A549 (cell line): ENCODE results near the gene CARF. TPM values are rescaled to one million over a fixed set of nuclear protein-coding genes. Genes with fewer than 3 reads are reported as not detected.

ENCODE experiments used
- ATAC-seq, 2 experiments: fragments of 200-7000 bp in 1 of 2; fragments of >200 bp in 1 of 2; cut with Nextera tagmentation in 1 of 2; cut with Tn5 transposase in 1 of 2; 3 replicates each; pipeline versions ENCODE4 v1.8.0 to v1.9.1; 2018 to 2020; ENCODE audit warnings: mild to moderate bottlenecking in 1 of 2, moderate library complexity in 1 of 2
- CTCF ChIA-PET: fragments of 300-600 bp; sonication (Branson Sonifier 250); formaldehyde crosslinking; extraction: SDS; loops from one replicate; lab custom pipeline; 2021; ENCODE audit warnings: antibody characterized with exemption, inconsistent platforms; lab: Yijun Ruan, JAX
- POLR2A ChIA-PET: fragments of 350-600 bp; formaldehyde crosslinking; extraction: SDS; loops from one replicate; lab custom pipeline; 2021; ENCODE audit warnings: antibody characterized with exemption, inconsistent platforms; lab: Yijun Ruan, JAX
- DNase-seq, 2 experiments: peaks; one replicate each; pipeline versions ENCODE4 v3.0.0 to v3.0.0-alpha.2; 2011 to 2016; ENCODE audit warnings: low read depth in 1 of 2, low spot score in 1 of 2
- FAIRE-seq: peaks from 2 replicates; lab custom pipeline; 2011; peaks lifted over from hg19 to GRCh38; lab: Jason Lieb, UNC
- H3K27ac ChIP-seq, 2 experiments: fragments of >200 bp; sonication (Bioruptor Twin); formaldehyde crosslinking; 3 replicates each; pipeline ENCODE4 v1.5.1; 2016 to 2017
- H3K4me1 ChIP-seq: fragments of >200 bp; sonication (Bioruptor Twin); formaldehyde crosslinking; 3 replicates; pipeline ENCODE4 v1.6.1; 2016
- H3K4me2 ChIP-seq: fragments of >200 bp; sonication (Bioruptor Twin); formaldehyde crosslinking; 3 replicates; pipeline ENCODE4 v1.6.1; 2016
- H3K4me3 ChIP-seq: fragments of >200 bp; sonication (Bioruptor Twin); formaldehyde crosslinking; 3 replicates; pipeline ENCODE4 v1.5.1; 2016
- H3K9me3 ChIP-seq: fragments of >200 bp; sonication (Bioruptor Twin); formaldehyde crosslinking; 3 replicates; pipeline ENCODE4 v1.6.1; 2016
- BCL3 ChIP-seq: fragments of >200 bp; sonication (Bioruptor Twin); formaldehyde crosslinking; IDR thresholded peaks from 3 replicates; pipeline ENCODE4 v1.6.1; 2016
- CBX2 ChIP-seq: fragments of 200-600 bp; sonication (generic); IDR thresholded peaks from 2 replicates; pipeline ENCODE4 v1.6.1; 2016; ENCODE audit warnings: low read depth, mild to moderate bottlenecking, borderline replicate concordance
- CEBPB ChIP-seq, 2 experiments: fragments of >200 bp in 1 of 2; sonication (Bioruptor Twin) in 1 of 2; formaldehyde crosslinking in 1 of 2; IDR thresholded peaks; 2 replicates each; pipeline ENCODE4 v1.6.1; 2012 to 2016
- CTCF ChIP-seq: fragments of >200 bp; sonication (Bioruptor Twin); formaldehyde crosslinking; IDR thresholded peaks from 3 replicates; pipeline ENCODE4 v1.5.1; 2016
- EHMT2 ChIP-seq: fragments of 200-600 bp; sonication (generic); IDR thresholded peaks from 2 replicates; pipeline ENCODE4 v1.6.1; 2016; ENCODE audit warnings: antibody characterized with exemption, low read depth, mild to moderate bottlenecking, moderate library complexity
- GATA3 ChIP-seq: IDR thresholded peaks from 2 replicates; pipeline ENCODE4 v1.6.1; 2012; ENCODE audit warnings: borderline replicate concordance
- HMGXB4 ChIP-seq: fragments of 250-450 bp; sonication (Bioruptor Pico); IDR thresholded peaks from 2 replicates; pipeline ENCODE4 v1.5.0; 2021; ENCODE audit warnings: mild to moderate bottlenecking, moderate library complexity, borderline replicate concordance
- JUN ChIP-seq, 2 experiments: fragments of >200 bp; sonication (Bioruptor Twin); formaldehyde crosslinking; IDR thresholded peaks; 2 replicates in 1 of 2; 3 replicates in 1 of 2; pipeline ENCODE4 v1.6.1; 2016 to 2017
- JUNB ChIP-seq: fragments of >200 bp; sonication (Bioruptor Twin); formaldehyde crosslinking; IDR thresholded peaks from 2 replicates; pipeline ENCODE4 v1.6.1; 2016
- KDM1A ChIP-seq: fragments of 200-600 bp; sonication (generic); IDR thresholded peaks from 2 replicates; pipeline ENCODE4 v1.6.1; 2016; ENCODE audit warnings: low read depth, mild to moderate bottlenecking
- KDM5A ChIP-seq: fragments of 200-600 bp; sonication (generic); IDR thresholded peaks from 2 replicates; pipeline ENCODE4 v1.6.1; 2016; ENCODE audit warnings: antibody characterized with exemption, mild to moderate bottlenecking
- NR3C1 ChIP-seq: fragments of >200 bp; sonication (Bioruptor Twin); formaldehyde crosslinking; IDR thresholded peaks from 3 replicates; pipeline ENCODE4 v1.6.1; 2017
- POLR2AphosphoS2 ChIP-seq: conservative IDR thresholded peaks from 2 replicates; pipeline ENCODE4 v1.6.1; 2012; ENCODE audit warnings: low read length, improper control_type of control experiment, inconsistent platforms
- RAD21 ChIP-seq, 2 experiments: fragments of >200 bp in 1 of 2; sonication (Bioruptor Twin) in 1 of 2; formaldehyde crosslinking in 1 of 2; IDR thresholded peaks in 1 of 2; conservative IDR thresholded peaks in 1 of 2; 2 replicates in 1 of 2; 3 replicates in 1 of 2; pipeline ENCODE4 v1.6.1; 2012 to 2018; ENCODE audit warnings: inconsistent platforms in 1 of 2
- RARB ChIP-seq: fragments of 250-450 bp; sonication (Bioruptor Pico); IDR thresholded peaks from 2 replicates; pipeline ENCODE4 v1.8.0; 2021; ENCODE audit warnings: mild to moderate bottlenecking, moderate library complexity
- RCOR1 ChIP-seq: fragments of 150-350 bp; IDR thresholded peaks from 2 replicates; pipeline ENCODE4 v1.6.1; 2014; ENCODE audit warnings: antibody characterized with exemption, low read length, low read depth
- RNF2 ChIP-seq: fragments of 200-600 bp; sonication (generic); IDR thresholded peaks from 2 replicates; pipeline ENCODE4 v1.6.1; 2016; ENCODE audit warnings: low read depth, mild to moderate bottlenecking, antibody characterized with exemption, moderate library complexity, borderline replicate concordance
- SMC3 ChIP-seq: fragments of >200 bp; sonication (Bioruptor Twin); formaldehyde crosslinking; IDR thresholded peaks from 3 replicates; pipeline ENCODE4 v1.6.1; 2018; ENCODE audit warnings: inconsistent platforms
- TP53 ChIP-seq: fragments of 250-450 bp; sonication (Bioruptor Pico); IDR thresholded peaks from 2 replicates; pipeline ENCODE4 v1.5.0; 2021; ENCODE audit warnings: mild to moderate bottlenecking, moderate library complexity
- ZC3H11A ChIP-seq: fragments of 450-650 bp; IDR thresholded peaks from 2 replicates; pipeline ENCODE4 v1.6.1; 2014; ENCODE audit warnings: antibody characterized with exemption, mild to moderate bottlenecking
- ZSCAN20 ChIP-seq: fragments of 250-450 bp; sonication (Bioruptor Pico); IDR thresholded peaks from 2 replicates; pipeline ENCODE4 v1.8.0; 2022; ENCODE audit warnings: mild to moderate bottlenecking, moderate library complexity
- WGBS: methylation state at CpG from one replicate; pipeline ENCODE4 v1.1.6; 2017; ENCODE audit errors: missing lambda C conversion rate; 5-methylcytosine and 5-hydroxymethylcytosine counted together
- polyA plus RNA-seq, 4 experiments: library from polyadenylated mRNA; depleted of rRNA in 3 of 4; stranded (reverse); fragments of >200 nt; fragmentation: RNase III in 1 of 4; extraction: RNeasy Plus Mini Kit Qiagen cat#74134 plus additional on column Dnase treatment in 1 of 4; gene quantifications; 2 replicates in 3 of 4; 3 replicates in 1 of 4; pipeline ENCODE4 v1.2.3, GENCODE V29; 2011 to 2017

The CARF gene
- polyA plus RNA-seq, 2 of the 4 experiments (the other 2 are of a cell fraction): 2.1 to 6.0 TPM

- H3K4me2 ChIP-seq: no peak overlapping the region
- no peak for TF ChIP-seq JUNB
- no peak for TF ChIP-seq RNF2
- no peak for TF ChIP-seq EHMT2
- TF ChIP-seq RAD21 (conservative IDR thresholded peaks at IDR 0.05 in 1 of 2, IDR thresholded peaks at IDR 0.05 in 1 of 2): no peak
- TF ChIP-seq HMGXB4 (CRISPR knock-in tag): no peak
- no peak for TF ChIP-seq CTCF
- TF ChIP-seq KDM5A: no peak
- no peak for TF ChIP-seq BCL3
- no peak for TF ChIP-seq JUN (IDR thresholded peaks at IDR 0.05)
- TF ChIP-seq CBX2: no peak
- ChIA-PET CTCF (no interaction called here), POLR2A (no interaction called here)
- no peaks in the 10 kb centered on the region for H3K9me3 ChIP-seq
- ATAC-seq (no peak), FAIRE-seq (no peak), DNase-seq (no peak)
- H3K4me3 ChIP-seq: no peak overlapping the region
- WGBS: 100% methylated on average over 2 of the region's 2 CpGs
- no peak overlapping the region for H3K27ac ChIP-seq
- H3K4me1 ChIP-seq: no peaks in the 10 kb centered on the region
These were observed 22.4 kb downstream of the CARF start for GRCh38 chr2:202934456-202934855.

- Histone ChIP-seq H3K9me3 (no peaks in the 10 kb centered on the region), H3K27ac (no peak overlapping the region), H3K4me1 (peaks cover 3% of the 10 kb centered on the region), H3K4me3 (no peak overlapping the region), H3K4me2 (no peak overlapping the region)
- no peak for DNase-seq
- ChIA-PET POLR2A (no interaction called here), CTCF (no interaction called here)
- WGBS: 79% methylated on average over 3 of the region's 3 CpGs
- ATAC-seq: no peak
- no peak for FAIRE-seq
- no peak for TF ChIP-seq KDM5A
- TF ChIP-seq TP53: no peak
- no peak for TF ChIP-seq RARB (CRISPR knock-in tag)
- TF ChIP-seq ZC3H11A: no peak
- TF ChIP-seq GATA3: no peak
- TF ChIP-seq KDM1A: no peak
- TF ChIP-seq SMC3: no peak
- no peak for TF ChIP-seq ZSCAN20 (CRISPR knock-in tag)
- no peak for TF ChIP-seq POLR2AphosphoS2
These were observed 26.9 kb downstream of the CARF start for GRCh38 chr2:202938960-202939359.

- ChIA-PET POLR2A (no interaction called here), CTCF (interaction anchor here (1.0 kb wide), 1 partner anchor 9 kb away, joined by 3 read pairs; no protein-coding TSS in a partner anchor)
- no peak for ATAC-seq
- no peak for FAIRE-seq
- TF ChIP-seq RCOR1: no peak
- no peak for TF ChIP-seq CEBPB (IDR thresholded peaks at IDR 0.05)
- no peak for TF ChIP-seq NR3C1
- H3K4me2 ChIP-seq: no peak overlapping the region
- no peaks in the 10 kb centered on the region for H3K9me3 ChIP-seq
- WGBS: 85% methylated on average over 4 of the region's 4 CpGs
- peaks cover 13% of the 10 kb centered on the region for H3K4me1 ChIP-seq
- DNase-seq: no peak
- no peak overlapping the region for H3K4me3 ChIP-seq
- no peak overlapping the region for H3K27ac ChIP-seq
These were observed 29.7 kb downstream of the CARF start for GRCh38 chr2:202941771-202942170.
